ENCODE measurements around the gene WDR49. TPM values are rescaled to one million over a fixed set of nuclear protein-coding genes. Genes with fewer than 3 reads are reported as not detected.
A peak's percentile ranks its signal among the peaks of the same experiment; 100 is the strongest.

Gene WDR49
- total and polyA plus RNA-seq, 2 experiments from 2014 or later = not detected

DNA sequence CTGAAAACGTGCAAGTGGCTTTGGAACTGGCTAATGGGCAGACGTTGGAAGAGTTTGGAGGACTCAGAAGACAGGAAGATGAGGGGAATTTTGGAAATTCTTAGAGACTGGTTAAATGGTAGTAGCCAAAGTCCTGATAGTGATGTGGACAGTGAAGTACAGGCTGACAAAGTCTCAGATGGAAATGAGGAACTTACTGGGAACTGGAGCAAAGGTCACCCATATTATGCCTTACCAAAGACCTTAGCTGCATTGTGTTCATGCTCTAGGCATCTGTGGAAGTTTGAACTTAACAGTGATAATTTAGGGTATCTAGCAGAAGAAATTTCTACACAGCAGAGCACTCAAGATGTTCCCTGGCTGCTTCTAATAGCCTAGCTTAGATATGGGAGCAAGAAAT lies 151.3 kb downstream of the WDR49 start:
- H3K27ac ChIP-seq = no peak overlapping the region
- H3K9me3 ChIP-seq (ENCODE audit: low read depth) = no peaks in the 10 kb centered on the region
- H3K4me1 ChIP-seq (ENCODE audit: insufficient read depth) = no peaks in the 10 kb centered on the region
- no peaks in the 10 kb centered on the region for H3K9me2 ChIP-seq (replicated peaks; ENCODE audit: insufficient read depth)
- H3K79me2 ChIP-seq = no peaks in the 10 kb centered on the region
- no peaks in the 10 kb centered on the region for H3K36me3 ChIP-seq (replicated peaks; ENCODE audit: insufficient read depth, low read depth)
- TF ChIP-seq EZH2 (IDR thresholded peaks at IDR 0.05; ENCODE audit: borderline replicate concordance) (no peak), EZH2phosphoT487 (IDR thresholded peaks at IDR 0.05; ENCODE audit: low read depth, severe bottlenecking, unreplicated experiment) (no peak)
- TF ChIP-seq, protein P1, sequence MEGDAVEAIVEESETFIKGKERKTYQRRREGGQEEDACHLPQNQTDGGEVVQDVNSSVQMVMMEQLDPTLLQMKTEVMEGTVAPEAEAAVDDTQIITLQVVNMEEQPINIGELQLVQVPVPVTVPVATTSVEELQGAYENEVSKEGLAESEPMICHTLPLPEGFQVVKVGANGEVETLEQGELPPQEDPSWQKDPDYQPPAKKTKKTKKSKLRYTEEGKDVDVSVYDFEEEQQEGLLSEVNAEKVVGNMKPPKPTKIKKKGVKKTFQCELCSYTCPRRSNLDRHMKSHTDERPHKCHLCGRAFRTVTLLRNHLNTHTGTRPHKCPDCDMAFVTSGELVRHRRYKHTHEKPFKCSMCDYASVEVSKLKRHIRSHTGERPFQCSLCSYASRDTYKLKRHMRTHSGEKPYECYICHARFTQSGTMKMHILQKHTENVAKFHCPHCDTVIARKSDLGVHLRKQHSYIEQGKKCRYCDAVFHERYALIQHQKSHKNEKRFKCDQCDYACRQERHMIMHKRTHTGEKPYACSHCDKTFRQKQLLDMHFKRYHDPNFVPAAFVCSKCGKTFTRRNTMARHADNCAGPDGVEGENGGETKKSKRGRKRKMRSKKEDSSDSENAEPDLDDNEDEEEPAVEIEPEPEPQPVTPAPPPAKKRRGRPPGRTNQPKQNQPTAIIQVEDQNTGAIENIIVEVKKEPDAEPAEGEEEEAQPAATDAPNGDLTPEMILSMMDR (IDR thresholded peaks at IDR 0.05; ENCODE audit: poor library complexity) = no peak
- WGBS (ENCODE audit: low lambda C conversion rate, missing lambda C conversion rate) = 82% methylated on average over 2 of the region's 2 CpGs
- H3K27me3 ChIP-seq = no peaks in the 10 kb centered on the region
- H4K20me1 ChIP-seq (ENCODE audit: insufficient read depth, poor library complexity, severe bottlenecking) = no peaks in the 10 kb centered on the region
- DNase-seq (ENCODE audit: low spot score) = no peak
- H3K4me2 ChIP-seq = no peak overlapping the region
- no peak overlapping the region for H3K4me3 ChIP-seq
- H2AFZ ChIP-seq = no peak overlapping the region

DNA sequence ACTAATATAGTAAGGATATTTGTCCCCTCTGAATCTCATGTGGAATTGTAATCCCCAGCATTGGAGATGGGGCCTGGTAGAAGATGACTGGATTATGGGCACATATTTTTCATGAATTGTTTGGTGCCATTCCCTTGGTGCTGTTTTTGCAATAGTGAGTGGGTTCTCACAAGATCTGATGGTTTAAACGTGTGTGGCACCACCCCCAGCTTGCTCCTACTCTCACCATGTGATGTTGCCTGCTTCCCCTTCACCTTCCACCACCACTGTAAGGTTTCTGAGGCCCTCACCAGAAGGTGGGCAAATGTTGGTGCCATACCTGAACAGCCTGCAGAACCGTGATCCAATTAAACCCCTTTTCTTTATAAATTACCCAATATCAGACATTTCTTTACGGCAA lies 151.8 kb downstream of the WDR49 start:
- Histone ChIP-seq H3K36me3 (replicated peaks; ENCODE audit: insufficient read depth, low read depth) (no peaks in the 10 kb centered on the region), H3K4me1 (ENCODE audit: insufficient read depth) (no peaks in the 10 kb centered on the region), H2AFZ (no peak overlapping the region), H3K4me3 (no peak overlapping the region), H3K9me3 (ENCODE audit: low read depth) (no peaks in the 10 kb centered on the region), H3K9me2 (replicated peaks; ENCODE audit: insufficient read depth) (no peaks in the 10 kb centered on the region), H3K4me2 (no peak overlapping the region), H3K79me2 (no peaks in the 10 kb centered on the region), H4K20me1 (ENCODE audit: insufficient read depth, poor library complexity, severe bottlenecking) (no peaks in the 10 kb centered on the region), H3K27ac (no peak overlapping the region), H3K27me3 (no peaks in the 10 kb centered on the region)
- WGBS (ENCODE audit: low lambda C conversion rate, missing lambda C conversion rate) = 83% methylated on average over 3 of the region's 3 CpGs
- no peak for TF ChIP-seq EZH2 (IDR thresholded peaks at IDR 0.05; ENCODE audit: borderline replicate concordance)
- no peak for TF ChIP-seq EZH2phosphoT487 (IDR thresholded peaks at IDR 0.05; ENCODE audit: low read depth, severe bottlenecking, unreplicated experiment)
- TF ChIP-seq, protein P1 (IDR thresholded peaks at IDR 0.05; ENCODE audit: poor library complexity) = no peak
- no peak for DNase-seq (ENCODE audit: low spot score)

DNA sequence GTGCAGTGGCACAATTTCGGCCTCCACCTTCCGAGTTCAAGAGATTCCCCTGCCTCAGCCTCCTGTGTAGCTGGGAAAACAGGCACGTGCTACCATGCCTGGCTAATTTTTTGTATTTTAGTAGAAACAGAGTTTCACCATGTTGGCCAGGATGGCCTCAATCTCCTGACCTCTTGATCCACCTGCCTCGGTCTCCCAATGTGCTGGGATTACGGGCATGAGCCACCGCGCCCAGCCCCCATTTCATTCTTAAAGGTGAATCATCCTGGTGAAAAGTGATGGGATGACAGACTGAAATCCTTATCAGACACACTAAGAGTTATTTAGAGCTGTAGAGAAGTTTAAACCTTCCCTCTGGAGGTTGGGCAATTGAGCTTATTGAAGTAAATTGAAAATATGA lies 155.8 kb downstream of the WDR49 start:
- no peak overlapping the region for H3K4me2 ChIP-seq
- no peaks in the 10 kb centered on the region for H3K27me3 ChIP-seq
- H3K36me3 ChIP-seq (replicated peaks; ENCODE audit: insufficient read depth, low read depth) = no peaks in the 10 kb centered on the region
- no peaks in the 10 kb centered on the region for H3K9me2 ChIP-seq (replicated peaks; ENCODE audit: insufficient read depth)
- H3K9me3 ChIP-seq (ENCODE audit: low read depth) = no peaks in the 10 kb centered on the region
- no peak for DNase-seq (ENCODE audit: low spot score)
- H3K27ac ChIP-seq = no peak overlapping the region
- WGBS (ENCODE audit: low lambda C conversion rate, missing lambda C conversion rate) = 86% methylated on average over 7 of the region's 7 CpGs
- TF ChIP-seq, protein P1 (IDR thresholded peaks at IDR 0.05; ENCODE audit: poor library complexity) = no peak
- TF ChIP-seq EZH2phosphoT487 (IDR thresholded peaks at IDR 0.05; ENCODE audit: low read depth, severe bottlenecking, unreplicated experiment) (no peak), EZH2 (IDR thresholded peaks at IDR 0.05; ENCODE audit: borderline replicate concordance) (no peak)
- no peak overlapping the region for H2AFZ ChIP-seq
- H4K20me1 ChIP-seq (ENCODE audit: insufficient read depth, poor library complexity, severe bottlenecking) = no peaks in the 10 kb centered on the region
- no peaks in the 10 kb centered on the region for H3K79me2 ChIP-seq
- no peak overlapping the region for H3K4me3 ChIP-seq
- H3K4me1 ChIP-seq (ENCODE audit: insufficient read depth) = no peaks in the 10 kb centered on the region

DNA sequence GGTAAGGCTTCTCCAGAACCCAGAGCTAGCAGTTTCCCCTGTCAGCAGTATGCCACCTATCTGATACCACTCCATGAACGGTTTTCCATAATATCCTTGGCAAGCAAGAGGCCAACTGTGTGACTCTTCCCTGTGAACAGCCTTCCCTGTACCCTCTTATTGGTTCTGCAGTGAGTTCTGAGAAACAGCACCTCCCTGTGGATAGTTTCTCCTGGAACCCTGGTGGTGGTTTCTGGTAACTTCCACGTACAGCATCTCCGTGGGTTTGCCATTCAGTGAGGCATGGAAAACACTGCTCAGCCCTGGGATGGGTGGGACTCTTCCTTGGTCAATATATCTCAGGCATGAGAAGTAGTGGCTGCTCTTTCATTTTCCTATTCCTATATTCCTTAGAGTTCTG lies 160.5 kb downstream of the WDR49 start:
- H3K4me2 ChIP-seq = no peak overlapping the region
- no peak for TF ChIP-seq EZH2phosphoT487 (IDR thresholded peaks at IDR 0.05; ENCODE audit: low read depth, severe bottlenecking, unreplicated experiment)
- TF ChIP-seq, protein P1 (IDR thresholded peaks at IDR 0.05; ENCODE audit: poor library complexity) = peak; percentile 19
- H3K27me3 ChIP-seq = peaks cover 8% of the 10 kb centered on the region
- no peaks in the 10 kb centered on the region for H3K4me1 ChIP-seq (ENCODE audit: insufficient read depth)
- 39% methylated on average over 3 of the region's 3 CpGs for WGBS (ENCODE audit: low lambda C conversion rate, missing lambda C conversion rate)
- H3K79me2 ChIP-seq = no peaks in the 10 kb centered on the region
- H4K20me1 ChIP-seq (ENCODE audit: insufficient read depth, poor library complexity, severe bottlenecking) = no peaks in the 10 kb centered on the region
- no peaks in the 10 kb centered on the region for H3K36me3 ChIP-seq (replicated peaks; ENCODE audit: insufficient read depth, low read depth)
- no peaks in the 10 kb centered on the region for H3K9me3 ChIP-seq (ENCODE audit: low read depth)
- peak; percentile 5 for DNase-seq (ENCODE audit: low spot score)
- no peaks in the 10 kb centered on the region for H3K9me2 ChIP-seq (replicated peaks; ENCODE audit: insufficient read depth)
- no peak overlapping the region for H2AFZ ChIP-seq
- H3K27ac ChIP-seq = no peak overlapping the region
- no peak overlapping the region for H3K4me3 ChIP-seq

Data from hepatocyte (in vitro differentiated cells).